DMS153 (cell line): ENCODE measurements around the gene HSFY1.
"Not testable (repeated sequence)": the region's sequence is repeated elsewhere in the genome, so short reads cannot be mapped to it uniquely, and the experiment has no call there.

Source experiments
- DNase-seq: peaks from one replicate; lab custom pipeline; 2025; lab: John Stamatoyannopoulos, UW

The HSFY1 gene, protein sequence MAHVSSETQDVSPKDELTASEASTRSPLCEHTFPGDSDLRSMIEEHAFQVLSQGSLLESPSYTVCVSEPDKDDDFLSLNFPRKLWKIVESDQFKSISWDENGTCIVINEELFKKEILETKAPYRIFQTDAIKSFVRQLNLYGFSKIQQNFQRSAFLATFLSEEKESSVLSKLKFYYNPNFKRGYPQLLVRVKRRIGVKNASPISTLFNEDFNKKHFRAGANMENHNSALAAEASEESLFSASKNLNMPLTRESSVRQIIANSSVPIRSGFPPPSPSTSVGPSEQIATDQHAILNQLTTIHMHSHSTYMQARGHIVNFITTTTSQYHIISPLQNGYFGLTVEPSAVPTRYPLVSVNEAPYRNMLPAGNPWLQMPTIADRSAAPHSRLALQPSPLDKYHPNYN

DNA sequence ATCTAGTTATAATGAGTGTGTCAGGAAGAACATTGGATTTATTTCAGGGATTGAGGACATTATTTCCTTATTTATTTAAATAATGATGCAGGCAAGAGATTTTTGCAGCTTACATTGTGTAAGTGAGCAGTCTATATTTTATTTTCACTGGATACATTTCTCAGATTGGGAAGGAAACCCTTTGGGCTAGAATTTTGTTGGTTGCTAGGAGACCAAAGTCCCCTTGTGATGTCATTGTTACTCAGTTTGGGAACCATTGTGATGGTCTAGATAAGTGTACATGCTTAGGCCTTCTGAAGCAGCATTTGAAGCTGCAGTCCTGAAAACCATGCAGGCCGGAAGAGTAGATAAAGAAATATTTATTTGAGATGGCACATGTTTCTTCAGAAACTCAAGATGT, at the start of gene HSFY1:
Gene HSFY1 (plus strand): TSS at position 301 of the 400 bp plus-strand sequence. CDS start 68 bp downstream, at position 369.
- not testable (repeated sequence) for DNase-seq

DNA sequence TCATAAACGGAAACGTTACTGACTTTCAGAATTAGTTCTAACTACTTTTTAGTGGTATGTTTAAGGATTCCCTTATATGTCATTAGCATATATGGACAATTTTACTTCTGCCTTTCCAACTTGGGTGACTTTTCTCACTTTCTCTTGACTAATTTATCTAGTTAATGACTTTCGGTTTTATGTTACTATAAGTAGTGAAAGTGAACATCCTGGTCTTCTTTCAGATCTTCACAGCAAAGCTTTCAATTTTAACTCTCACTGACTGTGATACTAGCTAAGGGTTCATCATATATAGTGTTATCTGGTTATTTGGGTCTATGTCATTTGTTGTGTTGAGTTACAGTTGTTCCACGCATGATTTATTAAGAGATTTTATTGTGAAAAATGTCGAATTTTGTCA, 42.3 kb upstream of the HSFY1 start:
- not testable (repeated sequence) for DNase-seq

DNA sequence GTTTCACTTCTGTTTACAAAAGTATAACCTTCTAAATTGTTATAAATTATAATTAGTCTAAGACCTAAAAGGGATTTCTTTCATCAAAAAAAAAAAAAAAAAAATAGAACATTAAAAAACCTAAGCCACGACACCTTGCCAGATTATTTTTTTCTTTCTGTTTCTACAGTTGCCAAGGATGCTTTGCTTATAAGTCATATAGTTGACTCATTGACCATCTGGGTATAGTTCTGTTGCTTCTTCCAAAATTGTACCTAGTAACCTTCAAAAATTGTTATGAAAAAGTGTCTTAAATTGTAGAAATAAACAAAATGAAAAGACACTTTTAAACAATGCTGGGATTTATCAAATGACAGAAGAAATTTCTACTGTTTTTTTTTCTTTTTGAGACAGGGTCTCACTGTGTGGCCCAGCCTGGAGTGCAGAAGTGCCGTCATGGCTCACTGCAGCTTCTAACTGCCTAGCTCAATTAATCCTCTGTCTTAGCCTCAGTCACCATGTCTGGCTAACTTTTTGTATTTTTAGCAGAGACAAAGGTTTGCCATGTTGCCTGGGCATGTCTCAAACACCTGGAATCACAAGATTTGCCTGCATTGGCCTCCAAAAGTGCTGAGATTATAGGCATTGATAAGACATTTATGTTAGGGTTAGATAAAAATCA, 15.4 kb upstream of the HSFY1 start:
- DNase-seq: not testable (repeated sequence)

DNA sequence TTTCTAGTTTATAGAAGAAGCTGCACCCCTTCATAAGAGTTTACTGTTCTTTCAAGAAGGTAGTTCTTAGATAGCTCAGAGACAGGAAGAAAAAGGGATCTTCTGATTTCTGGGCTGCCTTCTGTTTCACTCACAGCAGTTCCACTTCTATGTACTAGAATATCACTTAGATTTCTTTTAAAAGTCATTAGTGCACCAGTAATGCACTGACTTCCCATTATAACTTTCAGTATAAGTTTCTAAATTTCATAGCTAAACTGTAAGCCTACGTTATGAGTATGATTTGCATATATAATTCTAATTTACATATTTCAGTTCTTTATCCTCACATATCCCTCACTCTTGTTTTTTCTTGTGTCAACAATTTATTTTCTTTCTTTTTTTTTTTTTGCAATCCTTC, 7.6 kb upstream of the HSFY1 start:
- DNase-seq: not testable (repeated sequence)

DNA sequence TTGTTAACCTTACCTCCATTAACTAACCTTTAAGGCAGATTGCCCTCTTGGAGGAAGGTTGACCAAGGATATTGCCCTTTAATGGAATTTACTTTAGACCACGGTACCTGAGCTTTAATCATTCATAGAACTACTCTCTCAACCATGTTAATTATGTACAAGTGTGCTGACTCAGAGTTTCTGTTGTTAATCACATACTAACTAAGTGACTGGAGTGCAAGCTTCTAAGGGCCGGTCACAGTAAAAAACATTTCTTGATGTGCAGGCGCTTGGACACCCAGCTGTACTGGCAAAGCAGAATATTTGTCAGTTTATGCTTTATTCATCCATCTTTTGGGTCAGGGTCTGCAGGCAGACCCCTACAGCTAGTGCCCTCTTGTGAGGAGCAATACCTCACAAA, 6.6 kb downstream of the HSFY1 start:
- DNase-seq: not testable (repeated sequence)

DNA sequence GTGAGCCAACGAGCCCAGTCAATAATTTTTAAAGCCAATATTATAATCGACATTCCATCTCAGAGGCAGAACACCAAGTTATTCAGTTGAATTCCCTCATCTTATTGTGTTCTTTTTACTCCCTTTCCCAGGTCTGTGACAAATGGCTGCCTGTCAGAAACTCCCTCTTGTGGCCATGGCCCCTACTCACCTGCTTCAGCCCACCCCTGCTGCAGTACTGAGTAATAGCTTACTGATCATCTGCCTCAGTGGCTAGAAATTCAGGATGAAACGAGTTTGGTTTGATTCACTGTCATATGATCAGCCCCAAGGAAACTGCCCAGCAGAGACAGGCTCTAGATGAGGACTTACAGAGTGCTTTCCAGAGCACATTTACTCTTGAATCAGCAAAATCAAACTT, 19.4 kb downstream of the HSFY1 start:
- DNase-seq: not testable (repeated sequence)
